ENCODE results near the gene KIF20B.
A peak's percentile ranks its signal among the peaks of the same experiment; 100 is the strongest.

KIF20B gene

GRCh38 chr10:89669985-89670384 is 31.4 kb upstream of the KIF20B start:
- H3K4me3 ChIP-seq (ENCODE audit: low read length): no peak overlapping the region
- TF ChIP-seq ZNF274 (IDR thresholded peaks at IDR 0.05; ENCODE audit: low read depth, low read length): no peak

DNA sequence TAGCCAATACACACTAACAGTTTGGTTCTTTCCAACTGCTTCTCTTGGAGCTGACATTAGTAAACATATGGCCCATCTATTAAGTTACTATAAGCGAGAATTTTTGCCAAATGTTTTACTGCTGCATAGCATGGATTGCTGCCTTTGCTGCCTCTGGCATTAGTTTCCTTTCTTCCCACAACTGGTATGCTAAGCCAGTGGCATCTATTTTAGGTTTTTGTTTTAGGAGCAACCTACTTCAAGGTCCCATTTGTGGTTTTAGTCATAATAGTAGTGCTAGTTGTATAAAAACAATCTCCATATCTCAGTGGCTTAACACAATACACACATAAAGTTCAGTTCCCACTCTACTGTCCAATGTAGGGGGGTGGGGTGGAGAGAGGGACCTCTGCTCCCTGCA is 30.5 kb upstream of the KIF20B start:
- no peak overlapping the region for H3K4me3 ChIP-seq (ENCODE audit: low read length)
- no peak for TF ChIP-seq ZNF274 (IDR thresholded peaks at IDR 0.05; ENCODE audit: low read depth, low read length)

- no peak overlapping the region for H3K4me3 ChIP-seq (ENCODE audit: low read length)
- TF ChIP-seq ZNF274 (IDR thresholded peaks at IDR 0.05; ENCODE audit: low read depth, low read length): no peak
Measured at GRCh38 chr10:89677341-89677740, 24.0 kb upstream of the KIF20B start.

GRCh38 chr10:89679986-89680385 is 21.4 kb upstream of the KIF20B start:
- H3K4me3 ChIP-seq (ENCODE audit: low read length): no peak overlapping the region
- no peak for TF ChIP-seq ZNF274 (IDR thresholded peaks at IDR 0.05; ENCODE audit: low read depth, low read length)

GRCh38 chr10:89683883-89684282 is 17.5 kb upstream of the KIF20B start:
- TF ChIP-seq ZNF274 (IDR thresholded peaks at IDR 0.05; ENCODE audit: low read depth, low read length): no peak
- no peak overlapping the region for H3K4me3 ChIP-seq (ENCODE audit: low read length)

- no peak overlapping the region for H3K4me3 ChIP-seq (ENCODE audit: low read length)
- no peak for TF ChIP-seq ZNF274 (IDR thresholded peaks at IDR 0.05; ENCODE audit: low read depth, low read length)
Measured at GRCh38 chr10:89684604-89685003, 16.8 kb upstream of the KIF20B start.

DNA sequence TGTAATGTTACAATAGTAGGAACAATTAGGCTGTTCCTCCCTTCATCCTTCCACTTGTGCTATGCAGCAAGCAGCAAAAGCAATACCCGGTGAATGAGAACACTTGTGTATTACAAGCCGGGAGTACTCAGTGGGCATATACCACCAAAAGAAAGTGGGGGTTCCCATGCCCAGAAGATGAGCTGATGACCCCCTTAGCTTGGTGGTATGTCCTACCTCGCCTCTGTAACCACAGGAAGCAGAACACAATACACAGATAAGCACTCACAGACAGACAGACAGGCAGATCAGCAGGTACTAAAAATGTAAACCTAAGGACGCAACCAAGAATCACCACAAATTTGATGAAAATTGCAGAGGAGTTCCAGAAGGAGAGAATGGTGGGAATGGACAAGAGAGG is 15.5 kb upstream of the KIF20B start:
- no peak overlapping the region for H3K4me3 ChIP-seq (ENCODE audit: low read length)
- no peak for TF ChIP-seq ZNF274 (IDR thresholded peaks at IDR 0.05; ENCODE audit: low read depth, low read length)

- H3K4me3 ChIP-seq (ENCODE audit: low read length): no peak overlapping the region
- TF ChIP-seq ZNF274 (IDR thresholded peaks at IDR 0.05; ENCODE audit: low read depth, low read length): no peak
Measured at GRCh38 chr10:89690027-89690426, 11.4 kb upstream of the KIF20B start.

DNA sequence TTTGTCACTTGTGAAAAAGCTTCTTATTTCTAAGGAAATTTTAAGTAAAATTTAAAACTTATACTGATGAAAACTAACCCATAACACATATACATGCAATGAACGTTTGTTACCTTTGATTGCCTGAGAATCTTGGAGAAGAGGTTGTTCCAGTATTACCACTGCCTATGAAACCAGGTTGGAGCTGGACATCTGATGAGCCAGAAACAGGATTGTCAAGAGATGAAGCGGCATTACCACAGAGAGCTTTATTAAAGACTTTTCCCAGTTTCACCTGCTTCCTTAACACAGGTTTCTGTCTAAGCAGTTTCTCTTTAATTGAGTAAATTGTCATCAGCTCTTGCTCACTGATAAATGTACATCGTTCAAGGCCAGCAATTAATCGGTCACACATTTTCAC is 9.0 kb upstream of the KIF20B start:
- no peak for TF ChIP-seq ZNF274 (IDR thresholded peaks at IDR 0.05; ENCODE audit: low read depth, low read length)
- H3K4me3 ChIP-seq (ENCODE audit: low read length): no peak overlapping the region

GRCh38 chr10:89693176-89693575 is 8.2 kb upstream of the KIF20B start:
- TF ChIP-seq ZNF274 (IDR thresholded peaks at IDR 0.05; ENCODE audit: low read depth, low read length): no peak
- no peak overlapping the region for H3K4me3 ChIP-seq (ENCODE audit: low read length)

DNA sequence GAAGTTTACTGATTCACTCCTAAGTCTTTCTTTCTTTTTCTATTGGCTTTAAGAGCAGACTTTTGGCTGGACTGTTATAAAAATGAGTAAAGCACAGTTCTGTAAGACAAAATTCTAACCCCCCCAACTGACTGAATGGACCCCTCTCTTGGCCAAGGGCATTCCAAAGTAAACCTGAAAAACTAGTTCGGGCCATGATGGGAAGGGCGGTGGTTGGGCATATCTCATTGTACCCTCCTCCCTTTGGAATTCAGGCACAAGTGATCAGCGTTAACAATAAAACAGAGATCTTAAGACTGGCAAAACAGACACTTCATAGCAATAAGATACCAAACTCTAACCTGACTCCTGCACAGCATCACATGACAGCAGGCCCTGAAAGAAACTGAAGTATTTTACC is 6.1 kb upstream of the KIF20B start:
- no peak for TF ChIP-seq ZNF274 (IDR thresholded peaks at IDR 0.05; ENCODE audit: low read depth, low read length)
- no peak overlapping the region for H3K4me3 ChIP-seq (ENCODE audit: low read length)

- no peak for TF ChIP-seq ZNF274 (IDR thresholded peaks at IDR 0.05; ENCODE audit: low read depth, low read length)
- H3K4me3 ChIP-seq (ENCODE audit: low read length): no peak overlapping the region
Measured at GRCh38 chr10:89697946-89698345, 3.4 kb upstream of the KIF20B start.

GRCh38 chr10:89699581-89700064 is 1.8 kb upstream of the KIF20B start:
- no peak for TF ChIP-seq ZNF274 (IDR thresholded peaks at IDR 0.05; ENCODE audit: low read depth, low read length)
- no peak overlapping the region for H3K4me3 ChIP-seq (ENCODE audit: low read length)

- no peak for TF ChIP-seq ZNF274 (IDR thresholded peaks at IDR 0.05; ENCODE audit: low read depth, low read length)
- peak overlapping the region; percentile 65 for H3K4me3 ChIP-seq (ENCODE audit: low read length)
Measured at GRCh38 chr10:89700923-89701241, 508 bp upstream of the KIF20B start.

DNA sequence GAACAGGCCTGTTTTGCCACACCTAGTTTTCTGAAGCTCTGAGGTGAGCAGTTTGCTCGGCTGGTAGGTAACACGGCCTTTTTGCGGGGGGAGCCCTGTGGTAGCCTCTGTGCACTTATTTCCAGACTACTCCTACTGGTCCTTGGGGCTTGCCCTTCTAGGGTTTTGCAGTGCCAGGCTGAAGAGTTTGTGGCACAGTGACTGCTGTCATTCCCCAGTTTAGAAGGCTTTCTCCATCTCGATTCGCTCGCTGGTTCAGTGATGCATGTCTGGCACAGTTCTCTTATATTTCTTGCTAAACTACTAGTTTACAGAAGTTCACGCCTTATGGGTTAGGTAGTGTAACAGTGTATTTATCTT is 711 bp downstream of the KIF20B start:
- no peak for TF ChIP-seq ZNF274 (IDR thresholded peaks at IDR 0.05; ENCODE audit: low read depth, low read length)
- H3K4me3 ChIP-seq (ENCODE audit: low read length): peak overlapping the region; percentile 76

DNA sequence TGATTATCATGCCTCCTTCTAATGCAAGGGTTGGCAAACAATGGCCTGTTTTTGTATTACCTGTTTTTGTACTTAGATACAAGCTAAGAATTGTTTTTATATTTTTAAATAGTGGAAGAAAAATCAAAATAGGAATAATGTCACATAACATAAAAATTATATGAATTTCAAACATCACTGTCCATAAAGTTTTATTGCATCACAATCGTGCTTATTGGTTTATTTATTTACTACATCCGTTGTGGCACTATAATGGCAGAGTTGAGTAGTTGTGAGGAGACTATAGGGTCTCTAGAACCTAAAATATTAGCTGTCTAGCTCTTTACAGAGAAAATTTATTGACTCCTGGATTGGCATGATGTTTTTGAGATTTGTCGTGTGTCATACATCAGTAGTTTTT is 4.1 kb downstream of the KIF20B start:
- TF ChIP-seq ZNF274 (IDR thresholded peaks at IDR 0.05; ENCODE audit: low read depth, low read length): no peak
- H3K4me3 ChIP-seq (ENCODE audit: low read length): no peak overlapping the region

DNA sequence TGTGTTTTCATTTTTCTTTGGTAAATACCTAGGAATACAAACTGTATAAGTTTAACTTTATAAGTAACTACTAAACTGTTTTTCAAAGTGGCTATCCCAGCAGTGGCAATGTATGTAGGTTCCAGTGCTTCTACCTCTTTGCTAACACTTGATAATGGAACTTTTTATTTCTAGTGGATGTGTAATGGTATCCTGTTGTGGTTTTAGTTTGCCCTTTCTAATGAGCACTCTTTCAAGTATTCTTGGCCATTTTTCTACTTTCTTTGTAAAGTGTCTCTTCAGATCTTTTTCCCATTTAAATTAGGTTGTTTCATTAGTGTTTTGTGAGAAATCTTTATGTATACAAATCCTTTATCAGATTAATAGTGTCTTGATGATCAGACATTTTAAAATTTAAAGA is 4.6 kb downstream of the KIF20B start:
- TF ChIP-seq ZNF274 (IDR thresholded peaks at IDR 0.05; ENCODE audit: low read depth, low read length): no peak
- no peak overlapping the region for H3K4me3 ChIP-seq (ENCODE audit: low read length)

All from GM08714 (cell line).